DMS 273 (cell line): ENCODE results near the gene TRIM4.

Experiments used
- DNase-seq: peaks from one replicate; lab custom pipeline; 2025; ENCODE audit not compliant: unreplicated experiment; lab: John Stamatoyannopoulos, UW

TRIM4 gene

DNA sequence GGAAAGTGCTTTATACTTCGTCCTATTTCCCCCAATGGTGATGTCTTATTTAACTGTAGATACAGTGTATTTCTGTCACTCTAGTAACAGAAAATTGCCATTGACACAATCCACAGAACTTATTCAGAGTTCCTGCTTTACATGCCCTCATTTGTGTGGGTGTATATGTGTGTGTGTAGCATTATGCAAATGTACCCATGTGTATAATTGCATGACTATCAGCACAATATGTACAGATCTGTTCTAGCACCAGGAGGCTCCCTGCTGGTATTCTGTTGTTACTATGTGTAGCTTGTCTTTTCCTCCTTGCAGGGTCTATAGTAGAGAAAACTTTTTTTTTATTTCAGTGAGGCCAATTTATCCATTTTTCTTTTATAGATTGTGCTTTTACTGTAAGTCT, 75.0 kb downstream of the TRIM4 start:
- no peak for DNase-seq

DNA sequence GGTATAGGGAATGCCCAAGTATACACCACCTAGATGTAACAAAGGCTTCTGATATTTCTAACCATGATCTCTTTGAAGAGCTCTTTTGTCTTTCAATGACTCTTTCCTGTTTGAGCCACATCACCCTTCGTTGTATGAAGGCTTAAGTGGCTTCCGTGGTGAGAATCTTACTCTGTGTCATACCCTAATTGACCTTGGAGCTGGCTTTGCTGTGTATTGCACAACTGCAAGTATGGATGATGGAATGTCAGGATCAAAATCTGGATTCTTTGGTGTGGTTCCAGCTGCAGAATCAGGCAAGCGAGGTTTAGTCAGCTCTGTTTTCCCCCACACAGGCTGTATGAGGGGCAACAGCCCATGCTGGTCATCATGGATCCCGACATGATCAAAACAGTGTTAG, 75.5 kb downstream of the TRIM4 start:
- DNase-seq: no peak

DNA sequence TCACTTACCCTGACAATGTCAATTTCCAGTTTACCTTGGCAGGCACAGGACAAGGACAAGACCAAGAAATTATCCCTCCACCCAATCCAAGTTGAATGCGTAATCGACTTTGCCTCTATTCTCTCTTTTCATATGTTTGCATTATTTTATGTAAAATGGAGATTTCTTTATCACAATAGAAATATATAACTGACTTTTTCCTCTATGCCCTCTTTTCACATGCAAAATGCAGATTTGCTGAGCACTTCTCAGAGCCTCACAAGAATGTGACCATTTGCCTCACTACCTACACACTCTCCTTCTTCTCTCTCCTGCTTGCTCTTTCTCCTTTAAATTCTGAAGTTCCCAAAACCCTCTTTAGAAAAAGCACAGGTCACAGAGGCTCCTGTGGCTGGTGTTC, 76.4 kb downstream of the TRIM4 start:
- no peak for DNase-seq
